ENCODE results near the gene CPA1. TPM values are rescaled to one million over a fixed set of nuclear protein-coding genes. Genes with fewer than 3 reads are reported as not detected.

CPA1 gene
- total and polyA plus RNA-seq, 12 donors, result 0.14 to 15.0 (median 2.0) TPM; not detected in 4

DNA sequence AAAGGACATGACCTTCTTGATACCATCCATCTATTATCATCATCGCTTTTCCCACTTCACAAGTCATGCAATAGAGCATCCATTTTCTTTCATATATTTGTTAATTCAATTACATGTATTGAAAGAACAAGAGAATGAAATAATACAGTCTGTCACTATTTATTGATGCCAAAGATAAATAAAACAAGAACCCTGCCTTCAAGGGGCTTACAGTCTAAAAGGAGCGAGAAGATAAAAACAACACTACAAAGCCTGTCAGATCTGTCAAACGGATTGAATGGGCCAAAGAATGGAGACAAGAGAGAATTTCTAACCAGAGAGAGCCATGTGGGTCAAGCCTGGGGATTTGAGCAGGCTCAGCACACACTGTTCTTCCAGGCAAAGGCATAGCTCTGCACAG, 19.8 kb upstream of the CPA1 start:
- Histone ChIP-seq H3K4me1 (replicated peaks in 1 of 2) (peaks cover 12 to 34% of the 10 kb centered on the region in 2 donors), H3K4me3 (no peak overlapping the region), H3K9me3 (replicated peaks in 1 of 3) (peaks cover 0 to 7% (median 0%) of the 10 kb centered on the region in 3 donors), H3K36me3 (replicated peaks in 1 of 2) (no peaks in the 10 kb centered on the region), H3K27ac (no peak overlapping the region), H3K27me3 (no peaks in the 10 kb centered on the region)
- DNase-seq, result no peak
- intact Hi-C loops (cut with DNase I), result no loop called here
- TF ChIP-seq CTCF (IDR thresholded peaks at IDR 0.05), result no peak
- TF ChIP-seq POLR2A (IDR thresholded peaks at IDR 0.05), result no peak
- WGBS, 4 donors, result 89 to 98% (median 97%) methylated on average over 3 of the region's 3 CpGs

GRCh38 chr7:130361681-130362080, 18.6 kb upstream of the CPA1 start:
- TF ChIP-seq POLR2A (IDR thresholded peaks at IDR 0.05) (no peak), CTCF (IDR thresholded peaks at IDR 0.05) (no peak)
- intact Hi-C loops (cut with DNase I), result no loop called here
- 93 to 97% (median 95%) methylated on average over 3 to 7 of the region's 7 CpGs for WGBS, 4 donors

DNA sequence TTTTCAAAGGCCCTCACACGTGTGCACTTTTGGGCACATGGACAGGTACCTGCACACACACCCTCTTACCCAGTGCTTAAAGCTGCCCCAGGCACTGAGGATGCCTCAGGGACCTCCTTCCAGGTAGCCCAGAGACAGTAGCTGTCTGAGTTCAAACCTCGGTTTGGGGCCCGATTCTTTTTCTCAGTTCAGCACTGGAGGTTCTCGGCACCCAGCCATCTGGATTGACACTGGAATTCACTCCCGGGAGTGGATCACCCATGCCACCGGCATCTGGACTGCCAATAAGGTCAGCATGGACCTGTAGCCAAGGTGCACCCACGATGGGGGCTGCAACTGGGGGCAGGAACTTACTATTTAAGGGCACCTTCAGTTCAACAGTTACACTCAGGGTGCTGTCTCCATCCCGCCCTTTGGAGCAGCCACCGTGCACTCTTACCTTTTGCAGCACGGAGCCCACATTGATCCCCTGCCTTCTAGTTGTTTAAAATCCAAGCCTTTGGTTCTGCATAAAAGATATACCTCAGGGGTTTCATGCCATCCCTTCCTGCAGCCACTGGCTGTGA, 18.0 kb upstream of the CPA1 start:
- DNase-seq, result peak in 1 of 7 donors; percentile 3
- Histone ChIP-seq H3K4me3 (no peak overlapping the region), H3K27me3 (no peaks in the 10 kb centered on the region), H3K4me1 (replicated peaks in 1 of 2) (peaks cover 3 to 28% of the 10 kb centered on the region in 2 donors), H3K9me3 (replicated peaks in 1 of 3) (peaks cover 0 to 7% (median 0%) of the 10 kb centered on the region in 3 donors), H3K27ac (no peak overlapping the region), H3K36me3 (replicated peaks in 1 of 2) (no peaks in the 10 kb centered on the region)
- no peak for TF ChIP-seq CTCF (IDR thresholded peaks at IDR 0.05)
- TF ChIP-seq POLR2A (IDR thresholded peaks at IDR 0.05), result no peak
- 95 to 98% (median 96%) methylated on average over 4 to 10 of the region's 10 CpGs for WGBS, 4 donors
- intact Hi-C loops (cut with DNase I), result no loop called here

More at GRCh38 chr7:130361681-130362080, 18.6 kb upstream of the CPA1 start:
- Histone ChIP-seq H3K9me3 (replicated peaks in 1 of 3) (peaks cover 0 to 7% (median 0%) of the 10 kb centered on the region in 3 donors), H3K27me3 (no peaks in the 10 kb centered on the region), H3K4me3 (no peak overlapping the region), H3K4me1 (replicated peaks in 1 of 2) (peaks cover 9 to 35% of the 10 kb centered on the region in 2 donors), H3K36me3 (replicated peaks in 1 of 2) (no peaks in the 10 kb centered on the region), H3K27ac (no peak overlapping the region)
- peak in 1 of 7 donors; percentile 3 for DNase-seq

DNA sequence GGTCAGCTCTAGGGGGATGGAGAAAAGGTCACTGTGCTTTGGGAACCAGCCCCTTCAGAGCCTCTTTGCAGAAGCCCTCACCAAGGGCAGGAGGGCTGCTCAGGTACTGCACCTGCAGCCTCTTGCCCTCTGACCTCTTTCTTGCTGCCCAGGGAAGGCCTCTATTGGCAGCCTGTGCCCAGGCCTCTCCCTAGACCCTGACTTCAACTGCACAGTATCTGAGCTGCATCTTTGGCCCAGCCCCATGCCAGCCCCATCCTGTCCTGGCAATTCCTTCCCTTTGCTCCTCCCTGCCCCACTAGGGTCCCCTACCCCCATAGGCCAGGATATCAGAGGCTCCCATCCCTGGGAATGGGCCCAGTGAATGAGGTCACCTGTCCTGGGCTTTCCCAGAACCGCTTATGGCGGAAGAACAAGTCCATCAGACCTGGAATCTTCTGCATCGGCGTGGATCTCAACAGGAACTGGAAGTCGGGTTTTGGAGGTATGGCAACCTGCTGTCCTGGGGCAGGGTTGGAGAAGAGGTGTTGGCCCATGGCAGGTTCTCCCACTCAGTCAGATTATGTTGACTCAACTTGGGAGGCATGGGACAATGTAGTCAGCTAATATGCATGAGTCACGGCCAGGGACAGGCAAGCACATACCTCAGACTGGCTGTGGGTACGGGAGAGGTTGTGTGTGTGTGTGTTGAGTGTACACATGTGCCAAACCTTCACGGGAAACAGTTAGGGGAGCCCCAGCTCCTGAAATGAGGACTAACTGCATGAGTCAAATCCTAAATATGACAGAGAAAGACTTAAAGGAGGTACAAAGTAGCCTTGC, 17.1 kb upstream of the CPA1 start:
- Histone ChIP-seq H3K27ac (peak overlapping the region in 2 of 5 donors; percentile 82 to 90), H3K27me3 (no peaks in the 10 kb centered on the region), H3K9me3 (replicated peaks in 1 of 3) (peaks cover 0 to 7% (median 0%) of the 10 kb centered on the region in 3 donors), H3K4me3 (no peak overlapping the region), H3K36me3 (replicated peaks in 1 of 2) (no peaks in the 10 kb centered on the region), H3K4me1 (replicated peaks in 1 of 2) (peaks cover 0 to 27% of the 10 kb centered on the region in 2 donors)
- 72 to 83% (median 77%) methylated on average over 6 to 8 of the region's 8 CpGs for WGBS, 4 donors
- intact Hi-C loops (cut with DNase I), result no loop called here
- TF ChIP-seq CTCF (IDR thresholded peaks at IDR 0.05), result no peak
- peak in 1 of 2 donors; percentile 32 for TF ChIP-seq POLR2A (IDR thresholded peaks at IDR 0.05)
- DNase-seq, result peak; percentile 59 to 85 (median 78)
